GM18519 (cell line): Measurements from ENCODE around the gene CACNA2D1.

Experiments used
- ATAC-seq: cut with Tn5 transposase; IDR thresholded peaks from one replicate; pipeline ENCODE4 v1.9.1; 2021; ENCODE audit warnings: mild to moderate bottlenecking, moderate library complexity; ENCODE audit not compliant: unreplicated experiment, low FRiP score

CACNA2D1 gene

DNA sequence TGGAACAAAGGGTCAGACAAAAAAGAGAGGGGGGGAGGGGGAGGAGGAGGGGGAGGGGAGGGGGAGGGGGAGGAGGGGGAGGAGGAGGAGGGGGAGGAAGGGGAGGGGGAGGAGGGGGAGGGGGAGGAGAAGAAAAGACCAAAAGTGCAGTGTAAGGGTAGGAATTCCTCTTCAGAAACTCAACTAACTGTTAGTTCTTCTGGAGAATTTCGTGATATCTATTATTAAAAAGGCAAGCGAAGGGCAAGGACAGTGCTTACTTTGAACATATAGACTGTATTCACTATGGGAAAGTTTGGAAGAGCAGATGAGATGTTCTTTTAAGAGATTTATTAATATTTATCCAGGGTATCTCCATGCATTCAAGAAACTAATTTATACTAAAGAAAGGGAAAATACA is 258.1 kb downstream of the CACNA2D1 start:
- no peak for ATAC-seq

DNA sequence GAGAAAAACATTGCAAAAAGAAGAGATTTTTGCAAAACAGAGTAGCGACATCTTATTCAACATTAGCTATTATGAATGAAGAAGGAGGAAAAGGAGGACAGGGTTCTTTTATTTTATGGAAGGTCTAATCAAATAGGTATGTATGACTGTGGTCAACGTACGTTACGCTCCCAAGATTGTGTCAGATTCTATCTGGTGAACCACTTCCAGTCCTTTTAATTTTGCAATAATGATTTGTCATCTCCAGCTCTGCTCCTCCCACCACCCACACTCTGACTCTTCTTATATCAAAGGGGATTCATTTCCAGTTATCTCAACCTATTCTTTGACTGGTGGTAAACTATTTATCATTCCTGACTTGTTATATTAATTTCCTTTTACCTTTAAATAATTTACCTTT is 259.9 kb downstream of the CACNA2D1 start:
- ATAC-seq: no peak

DNA sequence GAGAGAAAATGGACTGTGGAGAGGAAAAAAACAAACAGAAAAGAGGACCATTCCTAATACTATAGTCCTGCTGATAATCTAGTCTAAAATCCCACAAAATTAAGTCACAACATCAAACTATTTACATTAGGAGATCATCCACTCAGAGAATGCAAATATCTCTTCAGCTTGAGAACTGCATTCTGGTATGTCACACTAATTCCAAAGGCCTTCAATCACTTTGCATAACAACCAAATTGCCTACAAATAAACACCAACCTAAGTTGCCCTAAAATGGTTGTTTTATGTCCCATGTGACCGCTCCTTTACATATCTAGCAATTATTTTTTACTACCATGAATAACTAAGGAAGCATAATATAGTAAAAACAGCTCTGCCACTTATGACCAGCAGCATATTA is 264.3 kb downstream of the CACNA2D1 start:
- no peak for ATAC-seq

DNA sequence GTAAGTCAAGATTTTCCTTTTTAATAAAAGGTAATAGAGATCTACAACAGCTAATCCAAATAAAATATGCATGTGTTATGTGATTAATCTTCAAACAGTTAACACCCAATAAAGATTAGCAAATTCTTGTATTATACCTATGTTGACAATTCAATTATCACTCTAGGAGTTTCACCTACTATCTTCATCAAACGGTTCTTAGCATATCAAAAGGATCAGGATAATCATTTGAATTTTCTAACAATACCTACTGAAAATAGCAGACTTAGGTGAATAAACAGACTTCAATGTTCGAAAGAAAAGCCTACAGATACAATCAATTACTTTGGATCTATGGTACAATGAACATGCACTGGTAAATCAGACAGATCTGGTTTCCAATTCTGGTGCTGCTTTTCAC is 268.3 kb downstream of the CACNA2D1 start:
- ATAC-seq: no peak

DNA sequence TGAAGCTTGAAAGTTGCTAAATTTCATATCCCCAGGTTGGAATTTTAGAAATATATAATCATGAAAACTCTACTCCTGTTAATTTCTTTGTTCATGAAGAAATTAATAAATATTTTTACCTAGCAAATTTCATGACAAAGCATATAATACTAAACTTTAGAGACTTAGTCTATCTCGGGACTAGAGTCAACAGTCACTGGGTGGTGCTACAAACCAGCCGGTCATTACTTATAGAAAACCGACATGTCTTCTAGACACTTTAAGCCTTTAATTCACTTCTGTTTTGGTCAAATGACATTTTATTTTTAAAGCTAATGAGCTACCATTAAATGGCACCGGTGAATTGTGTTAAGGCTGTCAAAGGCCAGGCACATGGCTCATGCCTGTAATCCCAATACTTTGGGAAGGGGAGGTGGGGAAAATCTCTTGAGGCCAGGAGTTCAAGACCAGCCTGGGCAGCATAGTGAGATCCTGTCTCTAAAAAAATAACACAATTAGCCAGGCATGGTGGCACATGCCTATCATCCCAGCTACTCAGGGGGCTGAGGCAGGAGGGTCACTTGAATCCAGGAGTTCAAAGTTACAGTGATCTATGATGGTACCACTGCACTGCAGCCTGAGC is 270.1 kb downstream of the CACNA2D1 start:
- no peak for ATAC-seq

DNA sequence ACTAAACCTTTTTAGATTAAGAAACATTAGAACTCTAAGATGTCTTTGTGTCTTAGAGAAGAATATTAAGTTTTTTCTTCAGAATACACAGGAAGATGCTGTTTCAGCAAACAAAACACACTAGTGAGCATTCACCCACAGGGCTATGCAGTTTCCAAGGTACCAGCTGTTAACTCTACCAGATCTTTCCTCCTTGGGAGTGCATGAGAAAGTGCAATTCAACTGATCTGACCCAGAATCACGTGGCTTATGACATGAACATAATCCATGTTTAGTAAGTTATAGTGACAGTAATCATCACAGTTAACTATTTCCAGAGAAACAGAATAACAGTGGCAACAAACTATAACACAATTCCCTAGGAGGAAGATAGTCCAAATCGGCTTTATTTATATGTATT is 270.7 kb downstream of the CACNA2D1 start:
- ATAC-seq: no peak

DNA sequence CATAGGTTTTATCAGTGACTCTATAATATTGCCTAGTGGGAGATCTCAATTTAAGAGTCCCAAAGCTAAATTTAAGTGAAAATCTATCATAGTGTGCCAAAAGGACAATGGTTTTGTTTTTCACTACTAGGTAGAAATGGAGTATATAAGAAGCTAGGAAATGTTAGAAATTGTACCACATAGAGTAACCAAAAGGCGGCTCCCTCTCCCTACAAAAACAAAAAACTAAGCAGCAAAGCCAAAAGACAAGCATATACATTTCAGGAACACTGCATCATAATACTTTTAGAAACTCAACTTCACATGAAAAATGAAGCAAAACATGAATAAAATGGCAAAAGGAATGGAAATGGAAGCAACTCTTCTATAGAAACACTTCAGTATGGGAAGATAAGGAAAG is 271.6 kb downstream of the CACNA2D1 start:
- ATAC-seq: no peak

DNA sequence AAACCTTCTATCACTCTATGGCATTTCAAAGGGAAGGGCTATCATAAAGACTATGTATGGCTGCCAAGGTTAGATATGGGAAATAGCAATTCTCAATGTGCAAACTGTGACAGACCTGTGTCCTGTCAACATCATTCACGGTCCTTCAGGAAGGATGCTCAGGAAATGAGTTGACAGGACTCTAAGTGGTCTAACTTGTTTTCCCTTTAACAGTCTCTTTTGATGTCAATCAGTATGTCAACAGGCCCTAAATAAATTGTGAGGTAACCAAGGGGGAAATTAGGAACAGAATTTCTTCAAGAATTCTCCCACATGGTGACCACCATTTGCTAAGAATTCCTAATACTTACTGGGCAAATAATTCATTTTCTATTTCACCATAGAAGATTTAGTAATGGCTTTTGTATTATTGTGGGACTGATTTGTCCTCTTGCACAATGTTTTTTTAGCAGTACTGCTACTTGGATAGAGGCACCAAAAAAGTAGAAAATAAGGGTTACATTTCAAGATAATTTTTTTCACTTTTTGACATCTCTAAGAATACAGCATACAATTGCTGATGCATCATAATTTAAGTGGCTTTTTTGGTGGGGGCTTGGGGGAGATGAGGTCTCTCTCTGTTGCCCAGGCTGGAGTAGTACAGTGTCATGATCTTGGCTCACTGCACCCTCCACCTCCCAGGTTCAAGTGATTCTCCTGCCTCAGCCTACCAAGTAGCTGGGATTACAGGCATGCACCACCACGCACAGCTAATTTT is 275.8 kb downstream of the CACNA2D1 start:
- no peak for ATAC-seq

DNA sequence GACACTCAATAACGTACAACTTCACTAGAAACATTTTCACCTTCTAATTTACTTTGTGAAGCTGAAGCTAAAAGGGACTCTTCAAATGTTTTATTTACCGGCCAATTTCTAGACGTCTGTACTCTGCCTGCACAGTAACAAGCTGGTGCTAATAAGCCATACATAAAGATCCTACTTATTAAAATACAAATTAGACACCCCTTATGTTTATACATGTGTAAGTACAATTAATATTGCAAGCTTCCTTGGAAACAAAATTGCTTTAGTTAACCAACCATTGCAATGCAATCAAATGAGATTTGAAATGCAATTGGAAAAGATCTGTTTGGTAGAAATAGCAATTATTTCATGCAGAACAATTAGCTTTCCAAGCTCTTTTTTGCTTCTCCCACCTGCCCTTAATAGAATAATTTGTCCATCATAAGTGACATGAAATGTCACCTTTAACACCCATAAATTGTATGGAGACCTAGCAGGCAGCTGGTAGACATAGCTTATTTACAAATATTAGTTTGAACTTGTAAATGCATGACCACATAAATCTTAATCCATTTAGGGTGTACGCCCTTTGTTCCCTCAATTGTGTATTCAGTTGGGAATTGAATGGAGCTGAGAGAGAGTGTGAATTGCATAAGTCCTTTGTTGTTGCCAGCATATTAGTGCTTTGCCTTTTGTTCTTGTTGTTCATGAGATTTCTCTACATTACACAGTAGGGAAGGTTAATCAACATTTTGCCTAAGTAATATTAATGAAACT is 277.1 kb downstream of the CACNA2D1 start:
- ATAC-seq: no peak

DNA sequence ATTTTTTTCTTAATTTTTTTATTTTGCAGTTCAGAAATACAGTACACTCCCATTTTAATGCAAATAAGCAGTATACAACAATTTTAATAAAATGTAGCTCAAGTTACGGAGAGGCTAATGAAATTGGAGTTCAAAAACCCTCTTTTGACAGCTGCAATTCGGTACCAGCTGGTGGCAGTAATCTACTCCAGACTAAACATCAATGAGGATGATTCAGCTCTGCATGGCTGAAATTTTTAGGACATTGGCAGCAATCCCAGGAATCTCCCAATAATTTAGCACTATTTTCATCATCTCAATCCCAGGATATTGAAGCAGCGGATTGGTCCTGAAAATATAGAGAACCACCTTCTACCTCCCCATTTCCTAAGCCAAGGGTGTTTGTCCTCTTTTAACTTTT is 278.8 kb downstream of the CACNA2D1 start:
- no peak for ATAC-seq

DNA sequence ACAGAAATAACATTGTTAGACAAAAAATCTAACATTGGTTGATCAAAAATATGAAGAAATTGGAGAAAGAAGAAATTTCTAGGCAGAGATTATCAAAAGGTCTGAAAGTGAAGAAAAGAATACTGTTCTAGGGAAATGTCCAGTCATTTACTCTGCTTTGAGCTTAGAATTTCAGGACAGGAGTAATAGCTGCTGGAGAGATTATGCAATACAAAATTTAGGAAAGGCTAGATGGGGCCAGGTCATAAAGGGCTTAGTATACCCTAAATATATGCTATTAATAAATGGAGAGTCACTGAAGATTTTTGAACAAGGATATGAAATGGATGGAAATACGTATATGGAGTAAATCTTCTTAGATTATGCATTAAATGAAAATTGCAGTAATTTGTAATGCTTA is 279.2 kb downstream of the CACNA2D1 start:
- no peak for ATAC-seq

DNA sequence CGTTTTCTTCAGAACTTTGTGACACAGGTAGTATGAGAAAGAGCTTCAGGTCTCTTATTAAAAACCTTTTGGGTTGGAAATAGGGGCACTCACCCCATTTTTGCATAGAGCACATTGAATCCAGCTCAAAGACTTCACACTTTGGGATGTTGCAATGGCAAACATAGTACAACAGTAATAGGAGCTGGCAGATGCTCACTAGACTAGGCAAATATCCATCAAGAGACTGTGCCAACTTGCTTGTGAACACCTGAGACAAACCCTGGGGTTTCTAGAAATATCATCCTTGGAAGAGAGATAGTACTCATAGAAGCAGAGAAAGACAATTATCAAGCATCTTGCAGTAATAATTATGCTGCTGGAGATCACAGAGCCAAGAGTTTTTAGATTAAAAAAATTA is 280.0 kb downstream of the CACNA2D1 start:
- ATAC-seq: no peak

DNA sequence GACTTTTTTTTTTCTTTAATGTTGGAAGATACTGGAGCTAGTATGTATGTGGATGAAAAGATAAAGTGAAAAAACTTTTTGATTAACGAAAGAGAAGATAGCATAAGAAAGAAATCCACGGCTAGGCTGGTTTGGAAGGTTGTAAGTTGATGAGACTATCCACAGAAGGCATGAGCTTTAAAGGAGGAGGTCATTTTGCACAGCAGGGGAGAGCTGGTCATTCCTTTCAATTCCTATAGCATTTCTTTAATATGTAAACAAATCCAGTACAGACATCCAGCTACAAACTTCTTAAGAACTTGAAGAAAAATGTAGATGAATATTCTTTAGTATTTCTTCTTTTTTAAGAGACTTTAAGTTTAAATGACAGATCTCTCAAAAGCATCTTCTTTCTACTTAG is 281.3 kb downstream of the CACNA2D1 start:
- ATAC-seq: no peak

DNA sequence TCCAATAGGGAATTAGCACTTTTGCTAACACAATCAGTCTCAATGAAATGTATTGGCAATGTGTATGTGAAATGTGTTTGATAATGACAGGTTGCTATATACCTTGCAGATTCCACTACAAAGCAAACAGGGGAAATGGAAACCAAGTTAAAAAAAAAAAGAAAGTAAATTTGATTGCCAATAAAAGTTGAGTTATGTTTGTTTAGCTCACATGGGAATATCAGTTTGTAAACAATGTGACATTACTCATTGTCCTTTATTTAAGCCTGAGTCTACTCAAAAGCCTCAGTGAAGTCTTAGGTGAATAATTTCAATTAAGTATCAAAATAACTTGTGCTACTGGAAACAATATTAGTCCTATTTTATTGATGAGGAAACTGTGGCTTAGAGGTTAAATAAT is 285.2 kb downstream of the CACNA2D1 start:
- no peak for ATAC-seq

DNA sequence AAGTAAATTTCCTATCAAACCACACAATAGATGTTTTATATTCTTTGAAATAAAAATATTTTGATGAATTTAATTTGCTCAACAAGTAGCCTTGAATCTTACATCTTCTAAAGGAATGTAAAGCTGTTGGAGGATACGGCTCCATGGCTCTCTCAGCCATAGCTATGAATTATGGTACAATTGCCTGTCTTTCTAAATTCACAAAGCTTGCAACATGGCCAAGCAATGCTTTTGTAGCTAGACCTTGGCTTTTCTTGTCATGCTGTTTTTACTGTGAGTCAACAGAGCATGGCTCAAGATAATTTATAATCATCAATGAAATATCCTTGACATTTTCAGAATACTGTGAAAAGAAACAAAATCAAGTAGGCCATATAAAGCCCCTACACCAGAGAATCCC is 286.7 kb downstream of the CACNA2D1 start:
- ATAC-seq: no peak

DNA sequence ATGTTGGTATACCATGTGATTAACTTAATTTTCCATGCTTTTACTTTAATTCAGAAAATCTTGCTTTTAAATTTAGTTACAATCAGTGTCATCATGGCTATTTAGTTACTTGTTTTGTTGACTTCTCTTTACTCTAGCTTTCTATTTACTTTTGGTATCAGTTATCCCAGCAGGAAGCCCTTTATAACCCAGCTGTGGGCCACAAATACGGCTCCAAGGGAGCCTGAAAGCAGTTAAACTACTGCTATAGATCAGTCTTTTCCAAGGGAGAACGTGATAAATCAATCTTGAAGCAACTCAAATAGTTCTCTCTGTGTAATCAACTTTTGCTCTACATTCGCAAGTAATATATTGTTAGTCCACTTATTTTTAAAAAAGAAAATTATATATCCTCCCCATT is 287.4 kb downstream of the CACNA2D1 start:
- no peak for ATAC-seq

DNA sequence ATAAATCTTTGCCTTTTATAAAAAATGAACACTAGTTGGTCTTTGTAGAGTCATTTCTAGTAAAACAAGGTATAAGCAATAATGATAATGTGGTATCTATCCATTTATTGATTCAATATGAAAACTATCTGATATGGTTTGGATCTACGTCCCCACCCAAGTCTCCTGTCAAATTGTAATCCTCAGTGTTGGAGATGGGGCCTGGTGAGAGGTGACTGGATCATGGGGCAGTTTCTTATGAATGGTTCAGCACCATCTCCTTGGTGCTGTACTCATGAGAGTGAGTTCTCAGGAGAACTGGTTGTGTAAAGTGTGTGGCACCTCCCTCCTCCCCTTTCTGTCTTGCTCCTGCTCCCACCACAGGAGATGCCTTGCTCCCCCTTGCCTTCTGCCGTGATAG is 288.8 kb downstream of the CACNA2D1 start:
- ATAC-seq: no peak

DNA sequence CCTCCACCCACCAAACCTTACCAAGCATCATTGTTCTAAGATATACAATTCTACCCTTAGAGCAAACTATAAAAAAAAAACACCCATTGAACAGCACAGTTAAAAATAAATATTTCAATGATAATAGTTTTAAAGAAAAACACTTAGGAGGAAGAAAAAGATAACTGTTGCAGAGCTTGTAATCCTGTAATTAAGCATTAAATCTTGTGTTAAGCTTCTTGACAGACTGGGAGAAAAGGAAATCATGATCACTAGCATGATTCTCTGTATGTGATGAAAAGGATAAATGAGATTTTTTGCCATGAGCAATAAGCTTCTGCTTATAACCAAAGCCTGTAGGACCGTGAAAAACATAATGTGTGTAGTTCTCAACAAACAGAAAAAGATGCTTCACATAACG is 289.8 kb downstream of the CACNA2D1 start:
- ATAC-seq: no peak

DNA sequence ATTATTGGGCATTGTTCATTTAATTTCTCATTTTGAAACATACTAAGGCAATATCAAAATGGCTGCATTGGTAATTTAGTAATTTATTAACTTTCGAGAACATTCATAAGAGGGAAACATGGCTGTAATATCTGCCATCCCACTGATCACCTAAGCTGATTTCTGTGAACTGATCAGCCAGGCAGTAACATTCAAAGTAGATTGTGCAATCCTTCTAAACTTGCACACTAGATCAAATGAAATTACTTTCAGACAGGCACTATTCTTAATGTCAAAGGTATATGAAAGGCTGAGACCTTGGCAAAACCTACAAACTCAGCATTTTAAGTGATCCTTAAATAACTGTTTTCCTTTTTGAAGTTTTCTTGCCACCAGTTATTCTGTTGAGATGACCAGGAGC is 290.7 kb downstream of the CACNA2D1 start:
- ATAC-seq: no peak

DNA sequence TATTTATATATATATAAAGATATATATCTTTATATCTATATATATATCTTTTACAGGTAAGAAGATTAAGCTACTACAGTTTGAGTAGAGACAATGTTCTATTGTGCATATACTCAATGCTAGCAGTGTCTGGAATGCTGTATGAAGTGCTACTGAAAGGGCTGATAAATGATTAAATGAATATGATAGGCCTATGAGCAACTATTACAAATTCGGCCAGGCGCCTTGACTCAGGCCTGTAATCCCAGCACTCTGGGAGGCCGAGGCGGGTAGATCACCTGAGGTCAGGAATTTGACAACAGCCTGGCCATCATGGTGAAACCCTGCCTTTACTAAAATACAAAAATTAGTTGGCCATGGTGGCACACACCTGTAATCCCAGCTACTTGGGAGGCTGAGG is 297.1 kb downstream of the CACNA2D1 start:
- no peak for ATAC-seq

DNA sequence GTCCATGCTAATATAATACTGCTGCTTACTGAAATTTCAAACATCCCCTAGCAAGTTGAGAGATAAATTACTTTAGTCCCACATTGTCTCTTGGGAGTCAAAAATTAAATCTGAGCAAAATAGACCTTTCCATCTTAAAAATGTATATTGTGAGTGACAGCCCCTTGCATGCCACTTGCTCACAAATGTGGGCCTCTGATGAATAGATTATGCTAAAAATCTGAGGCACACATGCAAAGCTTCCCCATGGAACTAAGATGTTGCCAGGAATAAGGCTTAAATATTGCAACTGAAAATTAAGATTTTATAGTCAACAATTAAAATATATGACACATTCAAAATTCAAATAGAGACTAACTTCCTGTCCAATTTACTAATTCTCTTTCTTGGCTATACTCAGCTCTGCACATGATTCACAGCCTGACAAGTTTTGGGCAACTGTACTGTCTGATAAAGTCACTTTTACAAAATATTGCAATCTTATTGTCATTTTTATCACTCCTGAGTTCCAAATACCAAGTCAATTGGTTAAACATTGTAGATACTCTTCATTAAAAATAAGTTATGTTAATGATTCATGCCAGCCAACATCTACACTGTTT is 301.2 kb downstream of the CACNA2D1 start:
- no peak for ATAC-seq
